C4-2B (cell line): ENCODE data around the gene PMVK.

Experiments used
- ZFX ChIP-seq: fragments of 450-650 bp; IDR thresholded peaks from 2 replicates; pipeline ENCODE4 v1.6.1; 2017
- TF ChIP-seq, protein P1 (sequence below): fragments of 450-650 bp; conservative IDR thresholded peaks from 2 replicates; pipeline ENCODE4 v1.5.1; 2017; ENCODE audit warnings: mild to moderate bottlenecking

GRCh38 chr1:154969860-154970452, 33.4 kb upstream of the PMVK start:
- TF ChIP-seq, protein P1, sequence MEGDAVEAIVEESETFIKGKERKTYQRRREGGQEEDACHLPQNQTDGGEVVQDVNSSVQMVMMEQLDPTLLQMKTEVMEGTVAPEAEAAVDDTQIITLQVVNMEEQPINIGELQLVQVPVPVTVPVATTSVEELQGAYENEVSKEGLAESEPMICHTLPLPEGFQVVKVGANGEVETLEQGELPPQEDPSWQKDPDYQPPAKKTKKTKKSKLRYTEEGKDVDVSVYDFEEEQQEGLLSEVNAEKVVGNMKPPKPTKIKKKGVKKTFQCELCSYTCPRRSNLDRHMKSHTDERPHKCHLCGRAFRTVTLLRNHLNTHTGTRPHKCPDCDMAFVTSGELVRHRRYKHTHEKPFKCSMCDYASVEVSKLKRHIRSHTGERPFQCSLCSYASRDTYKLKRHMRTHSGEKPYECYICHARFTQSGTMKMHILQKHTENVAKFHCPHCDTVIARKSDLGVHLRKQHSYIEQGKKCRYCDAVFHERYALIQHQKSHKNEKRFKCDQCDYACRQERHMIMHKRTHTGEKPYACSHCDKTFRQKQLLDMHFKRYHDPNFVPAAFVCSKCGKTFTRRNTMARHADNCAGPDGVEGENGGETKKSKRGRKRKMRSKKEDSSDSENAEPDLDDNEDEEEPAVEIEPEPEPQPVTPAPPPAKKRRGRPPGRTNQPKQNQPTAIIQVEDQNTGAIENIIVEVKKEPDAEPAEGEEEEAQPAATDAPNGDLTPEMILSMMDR, result no peak
- no peak for TF ChIP-seq ZFX
